AG10803 (cell line): ENCODE results near the gene GPM6B.
A peak's percentile ranks its signal among the peaks of the same experiment; 100 is the strongest.

ENCODE experiments used
- DNase-seq: peaks from one replicate; pipeline ENCODE4 v3.0.0; 2010; ENCODE audit warnings: low read depth
- H3K4me3 ChIP-seq: 2 replicates; pipeline ENCODE4 v1.5.1; 2011; ENCODE audit warnings: mild to moderate bottlenecking, low read length, control low read depth
- CTCF ChIP-seq: conservative IDR thresholded peaks from 2 replicates; pipeline ENCODE4 v1.5.1; 2011; ENCODE audit warnings: mild to moderate bottlenecking, low read length, control low read depth, inconsistent platforms

The GPM6B gene

GRCh38 chrX:13821738-13822137 lies 4.8 kb upstream of the GPM6B start:
- H3K4me3 ChIP-seq: no peak overlapping the region
- no peak for TF ChIP-seq CTCF
- DNase-seq: no peak

- no peak for TF ChIP-seq CTCF
- no peak overlapping the region for H3K4me3 ChIP-seq
- DNase-seq: no peak
Observed at GRCh38 chrX:13816176-13816575, 717 bp downstream of the GPM6B start.

DNA sequence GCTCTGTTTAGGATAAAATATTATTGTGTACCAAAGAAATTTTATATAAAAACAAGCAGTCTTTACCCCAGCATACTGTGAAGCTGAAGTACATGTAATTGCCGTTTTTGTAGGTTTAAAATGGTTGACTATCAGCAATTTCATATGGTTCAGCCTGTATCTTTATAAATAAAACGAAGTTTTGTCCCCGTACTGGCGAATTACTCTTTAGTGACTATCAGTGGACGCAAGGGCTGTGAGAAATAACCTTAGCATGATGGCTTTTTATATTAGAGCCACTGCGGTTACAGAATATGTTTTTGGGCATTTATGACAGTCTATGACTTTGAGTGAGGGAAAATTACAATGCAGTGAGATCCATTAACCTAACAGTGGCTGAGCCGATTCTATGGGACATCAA lies 1.2 kb downstream of the GPM6B start:
- no peak for DNase-seq
- H3K4me3 ChIP-seq: no peak overlapping the region
- TF ChIP-seq CTCF: no peak

DNA sequence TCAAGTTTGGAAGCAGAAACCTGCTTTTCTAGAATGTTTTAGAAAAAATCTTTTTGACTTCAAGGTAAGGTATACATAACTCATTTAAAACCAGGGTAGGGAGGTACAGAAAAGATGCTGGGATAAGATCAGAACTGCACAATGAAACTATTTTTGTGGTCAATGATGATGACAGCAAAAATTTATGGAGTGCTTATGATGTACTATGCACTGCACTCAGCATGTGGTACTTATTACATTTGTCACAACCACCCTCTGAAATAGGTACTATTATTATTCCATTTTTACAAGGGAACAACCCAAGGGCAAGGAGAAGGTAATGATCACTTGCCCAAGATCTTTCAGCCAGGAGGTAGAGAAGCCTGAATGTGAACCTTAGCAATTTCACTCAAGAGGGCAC lies 8.0 kb downstream of the GPM6B start:
- DNase-seq: peak; percentile 0
- TF ChIP-seq CTCF: no peak
- no peak overlapping the region for H3K4me3 ChIP-seq

DNA sequence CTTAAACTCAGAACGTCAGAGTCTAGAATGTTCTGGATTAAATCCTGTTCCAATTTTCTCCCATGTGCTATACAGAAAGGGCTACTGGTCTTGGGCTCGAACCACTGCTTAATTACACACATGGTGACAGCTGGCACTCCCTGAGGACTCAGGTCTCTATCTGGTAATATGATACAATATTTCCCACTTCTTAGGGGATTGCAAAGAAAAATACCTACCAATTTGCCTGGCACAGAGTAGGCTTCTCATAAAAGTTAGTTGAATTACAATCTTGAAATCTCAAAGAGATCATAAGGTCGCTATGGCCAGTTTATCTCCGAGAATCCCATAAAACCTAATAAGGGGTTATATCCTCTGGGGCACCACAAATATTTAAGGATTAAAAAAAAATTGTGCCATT lies 8.6 kb downstream of the GPM6B start:
- no peak overlapping the region for H3K4me3 ChIP-seq
- TF ChIP-seq CTCF: no peak
- no peak for DNase-seq

DNA sequence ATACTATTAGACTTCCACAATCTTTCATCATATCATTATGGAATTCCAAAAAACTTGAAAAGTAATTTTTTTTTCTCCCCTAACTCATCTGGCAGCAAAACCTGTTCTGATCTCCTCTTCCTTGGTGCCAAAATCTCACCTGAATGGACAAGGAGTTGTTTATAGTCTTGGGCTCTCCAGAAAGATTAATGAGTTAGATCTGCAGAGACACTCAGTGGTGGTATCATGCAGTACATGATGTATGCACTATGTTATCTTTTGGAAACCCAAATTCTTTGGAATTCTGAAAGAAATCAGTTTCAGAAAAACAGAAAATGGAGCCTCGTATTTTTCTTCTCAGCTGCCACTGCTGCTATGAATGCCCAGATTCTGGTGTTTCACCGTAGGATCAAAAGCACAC lies 11.7 kb downstream of the GPM6B start:
- DNase-seq: no peak
- TF ChIP-seq CTCF: no peak
- H3K4me3 ChIP-seq: no peak overlapping the region

- no peak for TF ChIP-seq CTCF
- no peak overlapping the region for H3K4me3 ChIP-seq
- DNase-seq: no peak
Observed at GRCh38 chrX:13803116-13803515, 13.8 kb downstream of the GPM6B start.
